PFSK-1 (cell line): ENCODE data around the gene ATOH8.

Experiments used
- POLR2AphosphoS5 ChIP-seq: IDR thresholded peaks from 2 replicates; pipeline ENCODE4 v1.6.1; 2012; ENCODE audit warnings: low read depth, mild to moderate bottlenecking, control low read depth, low read length, moderate library complexity
- TAF1 ChIP-seq: IDR thresholded peaks from 2 replicates; pipeline ENCODE4 v1.6.1; 2012; ENCODE audit warnings: low read length, control low read depth, borderline replicate concordance; ENCODE audit not compliant: insufficient read depth
- TF ChIP-seq, protein P1 (sequence below), 2 experiments: IDR thresholded peaks; 2 replicates each; pipeline versions ENCODE4 v1.6.1 to v1.8.0; 2011 to 2012; ENCODE audit warnings: low read depth in 2 of 2, low read length in 2 of 2, control low read depth in 1 of 2, inconsistent platforms in 1 of 2, mild to moderate bottlenecking in 1 of 2, moderate library complexity in 1 of 2; ENCODE audit not compliant: insufficient read depth in 1 of 2

DNA sequence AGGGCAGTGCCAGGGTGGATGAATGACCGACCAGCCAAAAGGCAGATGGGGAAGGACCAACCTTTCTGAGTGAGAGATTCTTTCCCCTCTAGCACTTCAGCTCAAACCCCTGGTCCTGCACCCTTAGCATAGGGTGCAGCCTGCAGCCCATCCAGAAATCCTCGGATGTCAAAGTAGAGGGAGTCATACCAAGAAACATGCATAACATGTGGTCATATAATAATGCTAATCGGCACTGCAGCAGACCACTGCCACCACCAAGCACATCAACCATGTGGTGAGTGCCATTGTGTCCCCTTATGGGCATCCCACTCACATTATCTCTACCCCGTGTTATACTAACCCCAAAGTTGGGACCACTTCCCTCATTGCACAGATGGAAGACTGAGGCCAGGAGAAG is 17.7 kb downstream of the ATOH8 start:
- TF ChIP-seq TAF1: no peak
- TF ChIP-seq, protein P1, sequence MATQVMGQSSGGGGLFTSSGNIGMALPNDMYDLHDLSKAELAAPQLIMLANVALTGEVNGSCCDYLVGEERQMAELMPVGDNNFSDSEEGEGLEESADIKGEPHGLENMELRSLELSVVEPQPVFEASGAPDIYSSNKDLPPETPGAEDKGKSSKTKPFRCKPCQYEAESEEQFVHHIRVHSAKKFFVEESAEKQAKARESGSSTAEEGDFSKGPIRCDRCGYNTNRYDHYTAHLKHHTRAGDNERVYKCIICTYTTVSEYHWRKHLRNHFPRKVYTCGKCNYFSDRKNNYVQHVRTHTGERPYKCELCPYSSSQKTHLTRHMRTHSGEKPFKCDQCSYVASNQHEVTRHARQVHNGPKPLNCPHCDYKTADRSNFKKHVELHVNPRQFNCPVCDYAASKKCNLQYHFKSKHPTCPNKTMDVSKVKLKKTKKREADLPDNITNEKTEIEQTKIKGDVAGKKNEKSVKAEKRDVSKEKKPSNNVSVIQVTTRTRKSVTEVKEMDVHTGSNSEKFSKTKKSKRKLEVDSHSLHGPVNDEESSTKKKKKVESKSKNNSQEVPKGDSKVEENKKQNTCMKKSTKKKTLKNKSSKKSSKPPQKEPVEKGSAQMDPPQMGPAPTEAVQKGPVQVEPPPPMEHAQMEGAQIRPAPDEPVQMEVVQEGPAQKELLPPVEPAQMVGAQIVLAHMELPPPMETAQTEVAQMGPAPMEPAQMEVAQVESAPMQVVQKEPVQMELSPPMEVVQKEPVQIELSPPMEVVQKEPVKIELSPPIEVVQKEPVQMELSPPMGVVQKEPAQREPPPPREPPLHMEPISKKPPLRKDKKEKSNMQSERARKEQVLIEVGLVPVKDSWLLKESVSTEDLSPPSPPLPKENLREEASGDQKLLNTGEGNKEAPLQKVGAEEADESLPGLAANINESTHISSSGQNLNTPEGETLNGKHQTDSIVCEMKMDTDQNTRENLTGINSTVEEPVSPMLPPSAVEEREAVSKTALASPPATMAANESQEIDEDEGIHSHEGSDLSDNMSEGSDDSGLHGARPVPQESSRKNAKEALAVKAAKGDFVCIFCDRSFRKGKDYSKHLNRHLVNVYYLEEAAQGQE (IDR thresholded peaks at IDR 0.05; ENCODE audit: insufficient read depth in 1 of 2, low read depth in 2 of 2, low read length in 2 of 2): no peak
- no peak for TF ChIP-seq POLR2AphosphoS5
